SK-N-SH treated with all-trans-retinoic acid at 6 μM for 48 hours (cell line): ENCODE results near the gene IFI30.

Experiments
- ATAC-seq: fragments of 200-7000 bp; cut with Tn5 transposase; 3 replicates; pipeline ENCODE4 v1.9.1; 2020; ENCODE audit warnings: mild to moderate bottlenecking, moderate library complexity
- ARNTL ChIP-seq: fragments of 450-650 bp; formaldehyde crosslinking; IDR thresholded peaks from 2 replicates; pipeline ENCODE4 v1.5.0; 2020; ENCODE audit warnings: low read depth, mild to moderate bottlenecking, moderate library complexity, borderline replicate concordance
- BACH2 ChIP-seq: fragments of 250-450 bp; sonication (Bioruptor Pico); IDR thresholded peaks from 2 replicates; pipeline ENCODE4 v1.9.0; 2021; ENCODE audit warnings: mild to moderate bottlenecking, borderline replicate concordance
- CREB5 ChIP-seq: fragments of 250-450 bp; sonication (Bioruptor Pico); IDR thresholded peaks from 2 replicates; pipeline ENCODE4 v1.5.1; 2020; ENCODE audit warnings: low read depth, mild to moderate bottlenecking, moderate library complexity
- CSDC2 ChIP-seq: fragments of 250-450 bp; sonication (Bioruptor Pico); IDR thresholded peaks from 2 replicates; pipeline ENCODE4 v1.5.0; 2020; ENCODE audit warnings: mild to moderate bottlenecking, moderate library complexity
- CSRNP3 ChIP-seq: fragments of 250-450 bp; sonication (Bioruptor Pico); IDR thresholded peaks from 2 replicates; pipeline ENCODE4 v1.5.1; 2021; ENCODE audit warnings: mild to moderate bottlenecking, moderate library complexity
- ESRRG ChIP-seq: fragments of 250-450 bp; sonication (Bioruptor Pico); IDR thresholded peaks from 2 replicates; pipeline ENCODE4 v1.6.1; 2021; ENCODE audit warnings: mild to moderate bottlenecking
- GLIS3 ChIP-seq: fragments of 250-450 bp; sonication (Bioruptor Pico); IDR thresholded peaks from 2 replicates; pipeline ENCODE4 v1.5.0; 2020; ENCODE audit warnings: mild to moderate bottlenecking, moderate library complexity
- ISL1 ChIP-seq: fragments of 250-450 bp; sonication (Bioruptor Pico); IDR thresholded peaks from 2 replicates; pipeline ENCODE4 v2.1.2; 2022; ENCODE audit warnings: mild to moderate bottlenecking, moderate library complexity
- OSR1 ChIP-seq: fragments of 250-450 bp; sonication (Bioruptor Pico); IDR thresholded peaks from 2 replicates; pipeline ENCODE4 v1.8.0; 2022; ENCODE audit warnings: moderate library complexity, mild to moderate bottlenecking, inconsistent platforms
- PPARA ChIP-seq: fragments of 250-450 bp; sonication (Bioruptor Pico); IDR thresholded peaks from 2 replicates; pipeline ENCODE4 v1.5.0; 2020; ENCODE audit warnings: mild to moderate bottlenecking, borderline replicate concordance
- RARB ChIP-seq: fragments of 250-450 bp; sonication (Bioruptor Pico); IDR thresholded peaks from 2 replicates; pipeline ENCODE4 v1.8.0; 2021; ENCODE audit warnings: mild to moderate bottlenecking, moderate library complexity
- SNAI2 ChIP-seq: fragments of 250-450 bp; sonication (Bioruptor Pico); IDR thresholded peaks from 2 replicates; pipeline ENCODE4 v1.5.0; 2020; ENCODE audit warnings: mild to moderate bottlenecking, moderate library complexity
- TCF4 ChIP-seq: fragments of 250-450 bp; sonication (Bioruptor Pico); IDR thresholded peaks from 2 replicates; pipeline ENCODE4 v1.8.0; 2021; ENCODE audit warnings: mild to moderate bottlenecking, moderate library complexity, borderline replicate concordance
- TOX ChIP-seq: fragments of 250-450 bp; sonication (Bioruptor Pico); IDR thresholded peaks from 2 replicates; pipeline ENCODE4 v1.8.0; 2021; ENCODE audit warnings: mild to moderate bottlenecking, moderate library complexity, borderline replicate concordance
- ZC3H10 ChIP-seq: fragments of 250-450 bp; sonication (Bioruptor Pico); IDR thresholded peaks from 2 replicates; pipeline ENCODE4 v1.5.1; 2021; ENCODE audit warnings: mild to moderate bottlenecking, moderate library complexity
- ZFP3 ChIP-seq: fragments of 250-450 bp; sonication (Bioruptor Pico); IDR thresholded peaks from 2 replicates; pipeline ENCODE4 v1.5.0; 2020; ENCODE audit warnings: mild to moderate bottlenecking, moderate library complexity
- ZFP30 ChIP-seq: fragments of 450-650 bp; formaldehyde crosslinking; IDR thresholded peaks from 2 replicates; pipeline ENCODE4 v1.5.0; 2022; ENCODE audit warnings: mild to moderate bottlenecking, moderate library complexity
- ZNF565 ChIP-seq: fragments of 450-650 bp; formaldehyde crosslinking; conservative IDR thresholded peaks from 2 replicates; pipeline ENCODE4 v1.5.0; 2020; ENCODE audit warnings: low read depth, mild to moderate bottlenecking, moderate library complexity
- ZNF70 ChIP-seq: fragments of 450-650 bp; formaldehyde crosslinking; IDR thresholded peaks from 2 replicates; pipeline ENCODE4 v1.5.0; 2020; ENCODE audit warnings: mild to moderate bottlenecking, moderate library complexity
- ZNF8 ChIP-seq: fragments of 450-650 bp; formaldehyde crosslinking; IDR thresholded peaks from 2 replicates; pipeline ENCODE4 v1.5.0; 2020; ENCODE audit warnings: mild to moderate bottlenecking, moderate library complexity
- TF ChIP-seq, protein P1 (sequence below): fragments of 250-450 bp; sonication (Bioruptor Pico); IDR thresholded peaks from 2 replicates; pipeline ENCODE4 v1.8.0; 2021; ENCODE audit warnings: low read depth, mild to moderate bottlenecking, moderate library complexity, borderline replicate concordance

IFI30 gene

GRCh38 chr19:18173572-18174288, at the start of gene IFI30:
IFI30 (plus strand) TSS chr19:18173813; CDS start chr19:18173842, 29 bp downstream.
- peak; percentile 87 for ATAC-seq
- no peak for TF ChIP-seq ZFP3
- TF ChIP-seq CREB5: no peak
- TF ChIP-seq ZNF8 (CRISPR knock-in tag): no peak
- TF ChIP-seq ARNTL: no peak
- no peak for TF ChIP-seq OSR1 (CRISPR knock-in tag)
- no peak for TF ChIP-seq PPARA (CRISPR knock-in tag)
- no peak for TF ChIP-seq CSDC2 (CRISPR knock-in tag)
- no peak for TF ChIP-seq ZC3H10
- TF ChIP-seq TOX (CRISPR knock-in tag): no peak
- no peak for TF ChIP-seq GLIS3 (CRISPR knock-in tag)
- no peak for TF ChIP-seq ZFP30 (CRISPR knock-in tag)
- TF ChIP-seq BACH2 (CRISPR knock-in tag): no peak
- TF ChIP-seq ZNF70: no peak
- no peak for TF ChIP-seq ZNF565 (CRISPR knock-in tag)
- TF ChIP-seq CSRNP3 (CRISPR knock-in tag): no peak
- TF ChIP-seq ISL1 (CRISPR knock-in tag): no peak
- TF ChIP-seq ESRRG (CRISPR knock-in tag): no peak

GRCh38 chr19:18123819-18124218, 49.8 kb upstream of the IFI30 start:
- no peak for TF ChIP-seq SNAI2
- TF ChIP-seq GLIS3 (CRISPR knock-in tag): no peak
- TF ChIP-seq ZC3H10: no peak
- TF ChIP-seq CREB5: no peak
- TF ChIP-seq ZFP3: no peak
- no peak for TF ChIP-seq PPARA (CRISPR knock-in tag)
- no peak for TF ChIP-seq ISL1 (CRISPR knock-in tag)
- TF ChIP-seq TCF4 (CRISPR knock-in tag): no peak
- TF ChIP-seq ZNF565 (CRISPR knock-in tag): no peak
- TF ChIP-seq ARNTL: no peak
- TF ChIP-seq, protein P1, sequence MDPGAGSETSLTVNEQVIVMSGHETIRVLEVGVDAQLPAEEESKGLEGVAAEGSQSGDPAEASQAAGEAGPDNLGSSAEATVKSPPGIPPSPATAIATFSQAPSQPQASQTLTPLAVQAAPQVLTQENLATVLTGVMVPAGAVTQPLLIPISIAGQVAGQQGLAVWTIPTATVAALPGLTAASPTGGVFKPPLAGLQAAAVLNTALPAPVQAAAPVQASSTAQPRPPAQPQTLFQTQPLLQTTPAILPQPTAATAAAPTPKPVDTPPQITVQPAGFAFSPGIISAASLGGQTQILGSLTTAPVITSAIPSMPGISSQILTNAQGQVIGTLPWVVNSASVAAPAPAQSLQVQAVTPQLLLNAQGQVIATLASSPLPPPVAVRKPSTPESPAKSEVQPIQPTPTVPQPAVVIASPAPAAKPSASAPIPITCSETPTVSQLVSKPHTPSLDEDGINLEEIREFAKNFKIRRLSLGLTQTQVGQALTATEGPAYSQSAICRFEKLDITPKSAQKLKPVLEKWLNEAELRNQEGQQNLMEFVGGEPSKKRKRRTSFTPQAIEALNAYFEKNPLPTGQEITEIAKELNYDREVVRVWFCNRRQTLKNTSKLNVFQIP: no peak
- no peak for TF ChIP-seq ZFP30 (CRISPR knock-in tag)
- TF ChIP-seq RARB (CRISPR knock-in tag): no peak
- TF ChIP-seq TOX (CRISPR knock-in tag): no peak
- no peak for TF ChIP-seq ESRRG (CRISPR knock-in tag)
- ATAC-seq: no peak

DNA sequence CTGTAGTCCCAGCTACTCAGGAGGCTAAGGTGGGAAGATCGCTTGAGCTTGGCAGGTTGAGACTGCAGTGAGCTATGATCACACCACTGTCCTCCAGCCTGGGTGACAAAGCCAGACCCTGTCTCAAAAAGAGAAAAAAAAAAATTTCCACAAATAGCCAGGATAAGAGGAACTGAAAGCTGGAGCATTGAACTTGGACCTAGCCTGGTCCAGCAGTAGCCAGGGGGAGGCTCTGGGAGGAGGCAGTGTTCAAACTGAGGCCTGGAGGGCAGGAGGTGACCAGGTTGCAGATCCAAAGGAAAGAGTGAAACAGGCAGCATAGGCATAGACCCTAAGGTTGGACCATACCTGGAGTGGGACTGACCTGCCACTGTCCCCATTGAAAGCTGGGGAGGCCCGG, 47.5 kb upstream of the IFI30 start:
- TF ChIP-seq CSDC2 (CRISPR knock-in tag) (no peak), PPARA (CRISPR knock-in tag) (no peak), ESRRG (CRISPR knock-in tag) (no peak)
- ATAC-seq: no peak

- no peak for ATAC-seq
- TF ChIP-seq PPARA (CRISPR knock-in tag) (no peak), BACH2 (CRISPR knock-in tag) (no peak), ZC3H10 (no peak)
These were observed 45.6 kb upstream of the IFI30 start for GRCh38 chr19:18128044-18128443.

DNA sequence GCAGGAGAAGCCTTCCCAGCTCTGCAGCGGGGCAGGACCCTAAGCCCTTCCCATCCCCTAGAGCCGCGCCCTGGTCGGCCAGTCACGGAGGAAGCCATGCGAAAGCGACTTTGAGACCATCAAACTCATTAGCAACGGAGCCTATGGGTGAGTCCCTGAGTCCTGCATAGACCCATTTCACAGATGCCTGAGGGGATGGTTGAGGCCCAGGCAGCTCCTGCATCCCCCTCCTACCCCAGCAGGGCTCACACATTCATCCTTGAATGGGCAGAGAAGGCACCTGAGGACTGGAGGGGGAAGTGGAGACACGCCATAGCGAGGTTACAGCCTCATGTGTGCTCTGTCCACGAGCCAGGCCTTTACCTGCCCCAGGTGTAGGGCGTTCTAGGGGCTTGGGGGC, 44.8 kb upstream of the IFI30 start:
- TF ChIP-seq, protein P1: no peak
- TF ChIP-seq CSDC2 (CRISPR knock-in tag) (no peak), CSRNP3 (CRISPR knock-in tag) (no peak), ZNF8 (CRISPR knock-in tag) (no peak), TOX (CRISPR knock-in tag) (no peak)
- ATAC-seq: no peak
